GM10847 (cell line): Measurements from ENCODE around the gene HS2ST1.

ENCODE experiments used
- POLR2A ChIP-seq: IDR thresholded peaks from 2 replicates; pipeline ENCODE4 v1.6.1; 2011; ENCODE audit not compliant: insufficient read length; ENCODE audit errors: extremely low read depth

Gene HS2ST1

DNA sequence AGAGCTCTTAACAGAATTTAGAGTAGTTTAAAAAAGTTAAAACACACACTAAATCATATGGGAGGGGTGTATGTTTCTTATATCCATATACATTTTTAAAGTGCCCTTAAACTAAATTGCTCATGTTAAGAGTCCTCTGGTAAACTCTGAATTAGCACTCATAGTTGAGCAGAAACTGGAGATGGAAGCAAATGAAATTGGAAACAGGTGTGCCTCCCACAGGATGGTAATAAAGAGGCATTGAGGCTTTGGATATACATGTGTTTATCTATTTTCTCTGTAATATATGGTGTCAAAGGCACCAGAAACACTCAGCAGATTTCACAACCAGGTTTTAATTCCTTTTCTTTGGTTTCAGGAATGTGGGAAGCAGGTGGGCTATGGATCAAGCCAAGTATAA lies 188.6 kb downstream of the HS2ST1 start:
- no peak for TF ChIP-seq POLR2A

GRCh38 chr1:87104140-87104539 lies 189.7 kb downstream of the HS2ST1 start:
- TF ChIP-seq POLR2A: no peak

- no peak for TF ChIP-seq POLR2A
Observed at GRCh38 chr1:87104945-87105344, 190.5 kb downstream of the HS2ST1 start.

GRCh38 chr1:87106144-87106543 lies 191.7 kb downstream of the HS2ST1 start:
- TF ChIP-seq POLR2A: no peak

GRCh38 chr1:87106867-87107266 lies 192.4 kb downstream of the HS2ST1 start:
- TF ChIP-seq POLR2A: no peak

DNA sequence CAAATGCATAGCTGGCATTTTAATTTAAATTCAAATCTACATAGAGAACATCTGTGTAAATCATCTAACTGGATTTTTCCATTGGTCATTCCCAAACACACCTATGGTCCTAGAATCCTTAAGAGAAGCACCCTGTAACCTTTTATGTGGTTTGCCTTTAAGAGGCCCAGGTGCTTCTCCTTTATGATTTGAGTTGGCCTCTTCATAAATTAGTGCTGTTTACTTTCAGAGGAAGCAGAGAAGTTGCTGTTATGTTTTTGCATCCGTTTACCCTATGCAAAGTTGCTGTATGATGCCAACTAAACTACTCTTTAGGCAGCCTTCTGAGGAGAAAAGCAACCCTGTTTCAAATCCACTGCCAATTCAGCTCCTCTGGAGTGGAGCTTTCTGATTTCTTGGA lies 193.8 kb downstream of the HS2ST1 start:
- TF ChIP-seq POLR2A: no peak

DNA sequence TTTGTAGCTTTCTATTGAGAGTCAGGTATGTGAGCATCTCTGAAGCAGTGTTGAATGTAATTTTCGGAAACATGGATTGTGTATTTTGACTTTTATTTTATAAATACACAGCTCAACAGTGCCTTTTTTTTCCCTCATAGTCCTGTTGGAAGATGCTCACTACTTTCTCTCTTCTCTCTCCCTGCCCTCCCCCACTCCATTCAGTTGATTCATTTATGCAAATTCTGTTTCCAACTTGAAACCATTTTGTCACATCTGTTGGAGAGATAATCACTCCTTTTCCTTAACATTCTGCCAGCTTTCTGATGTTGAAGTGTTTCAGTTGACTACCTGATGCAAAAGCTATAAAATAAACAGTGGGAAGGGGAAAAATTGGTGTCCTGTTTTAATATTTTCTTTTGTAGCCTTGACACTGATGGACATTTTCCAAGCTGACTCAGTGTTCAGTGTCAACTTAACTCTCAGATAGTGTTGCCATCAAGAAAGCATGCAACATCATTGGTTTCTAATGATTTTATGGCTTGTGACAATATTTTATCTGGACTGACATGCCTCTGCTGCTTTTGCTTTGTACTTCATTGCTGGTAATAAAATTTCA lies 194.5 kb downstream of the HS2ST1 start:
- TF ChIP-seq POLR2A: no peak

GRCh38 chr1:87111659-87112371 lies 197.4 kb downstream of the HS2ST1 start:
- no peak for TF ChIP-seq POLR2A

DNA sequence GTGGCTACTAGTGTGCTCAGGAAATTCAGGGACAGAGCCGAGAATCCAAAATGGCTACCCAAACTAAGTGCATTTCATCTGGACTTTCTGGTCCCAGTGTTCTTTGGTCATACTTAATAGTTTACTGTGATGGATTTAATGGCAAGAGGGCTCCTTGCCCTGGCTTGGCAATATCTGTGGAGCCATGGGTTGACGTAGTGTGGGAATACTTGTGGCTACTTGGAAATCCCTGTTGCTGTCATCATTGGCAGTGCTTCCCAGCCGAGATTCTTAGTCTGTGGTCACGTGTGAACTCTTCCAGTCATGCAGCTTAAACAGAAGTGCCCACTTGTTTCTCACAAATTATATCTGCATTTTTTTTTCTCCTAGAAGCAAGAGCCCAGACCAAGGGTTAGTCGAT lies 198.9 kb downstream of the HS2ST1 start:
- no peak for TF ChIP-seq POLR2A

DNA sequence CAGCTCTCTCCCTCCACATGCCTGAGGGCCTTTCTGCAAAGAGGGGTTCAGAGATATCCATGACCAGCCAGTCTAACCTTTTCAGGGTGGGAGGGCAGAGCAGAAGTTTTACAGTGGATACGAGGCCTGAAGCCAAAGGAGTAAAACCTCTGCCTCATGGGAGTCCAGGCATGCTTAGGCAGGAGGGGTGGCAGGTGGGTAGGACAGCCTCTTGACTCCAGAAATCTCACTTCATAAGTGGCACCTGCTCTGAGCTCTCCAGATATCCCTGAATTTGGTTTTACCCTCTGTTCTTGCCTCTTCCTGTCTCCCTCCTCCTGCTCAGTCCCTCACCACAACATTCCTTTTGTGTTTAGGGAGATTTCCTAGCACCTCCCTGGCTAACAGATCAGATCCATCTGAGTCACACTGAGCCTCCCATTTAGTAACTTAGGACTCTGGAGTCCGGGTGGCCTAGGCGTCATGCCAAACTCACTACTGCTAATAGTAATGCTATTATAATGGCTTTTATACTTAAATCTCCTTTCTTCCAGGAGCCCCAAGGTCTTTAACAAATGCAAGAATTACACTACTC lies 201.0 kb downstream of the HS2ST1 start:
- no peak for TF ChIP-seq POLR2A

- TF ChIP-seq POLR2A: no peak
Observed at GRCh38 chr1:87115891-87116290, 201.5 kb downstream of the HS2ST1 start.

- TF ChIP-seq POLR2A: no peak
Observed at GRCh38 chr1:87117761-87118368, 203.4 kb downstream of the HS2ST1 start.

- TF ChIP-seq POLR2A: no peak
Observed at GRCh38 chr1:87119541-87120140, 205.2 kb downstream of the HS2ST1 start.

GRCh38 chr1:87120779-87121178 lies 206.3 kb downstream of the HS2ST1 start:
- TF ChIP-seq POLR2A: no peak

- no peak for TF ChIP-seq POLR2A
Observed at GRCh38 chr1:87121711-87122163, 207.3 kb downstream of the HS2ST1 start.

DNA sequence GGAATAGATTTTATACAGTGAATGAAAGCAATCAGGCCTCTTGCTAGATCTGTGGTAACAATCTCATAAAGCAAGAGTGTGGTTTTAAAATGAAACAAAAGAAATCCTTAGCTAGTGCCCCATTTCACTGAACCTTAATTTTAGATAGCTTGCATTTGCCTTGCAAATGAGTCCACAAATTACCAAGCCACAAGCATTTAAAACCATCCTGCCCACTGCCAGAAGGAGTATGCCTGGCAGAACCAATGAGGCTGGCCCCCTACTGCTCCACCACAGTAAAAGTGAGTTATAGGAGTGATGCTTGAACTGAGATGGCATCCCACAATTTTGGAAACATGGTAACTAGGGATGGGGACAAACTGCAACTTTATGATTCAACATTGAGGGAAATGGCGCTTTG lies 207.8 kb downstream of the HS2ST1 start:
- no peak for TF ChIP-seq POLR2A

DNA sequence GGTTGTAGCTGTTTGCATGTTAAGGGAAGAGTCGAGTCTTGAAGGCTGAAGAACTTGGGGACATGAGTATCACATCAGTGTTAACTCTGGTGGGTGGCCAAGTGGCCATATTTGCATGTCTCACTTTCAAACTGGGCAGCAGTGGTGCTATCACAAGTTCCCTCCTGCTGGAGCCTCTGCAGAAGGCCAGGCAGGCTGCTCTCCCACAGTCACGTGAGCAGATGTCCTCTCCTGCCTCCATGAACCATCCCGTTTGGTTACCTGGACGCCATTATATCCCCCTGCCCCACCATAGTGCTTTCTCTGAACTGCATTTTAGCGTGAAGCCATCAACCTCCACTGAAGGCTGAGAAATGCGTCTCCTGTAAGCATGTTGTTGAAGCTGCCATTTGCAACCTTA lies 209.2 kb downstream of the HS2ST1 start:
- no peak for TF ChIP-seq POLR2A
